GM12874 (cell line): Measurements from ENCODE around the gene PGLYRP1.

ENCODE experiments used
- CTCF ChIP-seq: IDR thresholded peaks from 2 replicates; pipeline ENCODE4 v1.5.1; 2011; ENCODE audit warnings: low read depth, mild to moderate bottlenecking, control low read depth, low read length, moderate library complexity; ENCODE audit not compliant: insufficient read depth

PGLYRP1 gene

GRCh38 chr19:46040952-46041500, 18.2 kb upstream of the PGLYRP1 start, which contains the start of gene IGFL4:
TSS of gene IGFL4 (minus strand) at chr19:46041002. CDS start at chr19:46040962, 40 bp downstream.
- TF ChIP-seq CTCF, result no peak

GRCh38 chr19:46040125-46040524, 17.3 kb upstream of the PGLYRP1 start:
- no peak for TF ChIP-seq CTCF

GRCh38 chr19:46036744-46037128, 13.9 kb upstream of the PGLYRP1 start:
- TF ChIP-seq CTCF, result no peak

GRCh38 chr19:46035986-46036743, 13.3 kb upstream of the PGLYRP1 start:
- TF ChIP-seq CTCF, result no peak

- TF ChIP-seq CTCF, result no peak
Measured at GRCh38 chr19:46035546-46035945, 12.7 kb upstream of the PGLYRP1 start.

GRCh38 chr19:46033401-46033800, 10.5 kb upstream of the PGLYRP1 start:
- TF ChIP-seq CTCF, result no peak

GRCh38 chr19:46032597-46033025, 9.8 kb upstream of the PGLYRP1 start:
- TF ChIP-seq CTCF, result no peak
